DND-41 (cell line): Measurements from ENCODE around the gene MDH1.
"Not testable (repeated sequence)": the region's sequence is repeated elsewhere in the genome, so short reads cannot be mapped to it uniquely, and the experiment has no call there.

Experiments
- ATAC-seq: fragments of 200-7000 bp; cut with Tn5 transposase; 3 replicates; pipeline ENCODE4 v1.9.1; 2021; ENCODE audit warnings: low read depth; ENCODE audit not compliant: insufficient read depth
- DNase-seq: peaks from one replicate; pipeline ENCODE4 v3.0.0-alpha.2; 2020
- H2AFZ ChIP-seq: 2 replicates; pipeline ENCODE4 v1.6.0; 2012; ENCODE audit warnings: low read depth, low read length
- H3K27ac ChIP-seq: 2 replicates; pipeline ENCODE4 v1.5.1; 2012; ENCODE audit warnings: low read length, inconsistent platforms
- H3K27me3 ChIP-seq: fragments of 200-600 bp; sonication (generic); 2 replicates; pipeline ENCODE4 v1.6.0; 2012; ENCODE audit warnings: low read length, mild to moderate bottlenecking, inconsistent platforms; ENCODE audit not compliant: insufficient read depth, poor library complexity
- H3K36me3 ChIP-seq: 2 replicates; pipeline ENCODE4 v1.5.1; 2012; ENCODE audit warnings: low read length, inconsistent platforms; ENCODE audit not compliant: insufficient read depth
- H3K4me1 ChIP-seq: 2 replicates; pipeline ENCODE4 v1.5.1; 2012; ENCODE audit warnings: mild to moderate bottlenecking, low read length; ENCODE audit not compliant: insufficient read depth
- H3K4me2 ChIP-seq: 2 replicates; pipeline ENCODE4 v1.6.0; 2012; ENCODE audit warnings: mild to moderate bottlenecking, moderate library complexity, low read length, inconsistent platforms; ENCODE audit not compliant: insufficient read depth
- H3K4me3 ChIP-seq, 2 experiments: fragments of 200-600 bp in 1 of 2; shearing (Covaris generic) in 1 of 2; 2 replicates each; pipeline ENCODE4 v1.5.1; 2012 to 2016; ENCODE audit warnings: inconsistent platforms in 2 of 2, low read length in 2 of 2, mild to moderate bottlenecking in 2 of 2, low read depth in 1 of 2, moderate library complexity in 1 of 2
- H3K79me2 ChIP-seq: 2 replicates; pipeline ENCODE4 v1.6.0; 2012; ENCODE audit warnings: low read length, inconsistent platforms; ENCODE audit not compliant: insufficient read depth
- H3K9ac ChIP-seq: 2 replicates; pipeline ENCODE4 v1.6.0; 2012; ENCODE audit warnings: low read depth, mild to moderate bottlenecking, inconsistent platforms, low read length, moderate library complexity
- H3K9me3 ChIP-seq: 2 replicates; pipeline ENCODE4 v1.5.1; 2012; ENCODE audit warnings: low read length, moderate library complexity, mild to moderate bottlenecking, inconsistent platforms; ENCODE audit not compliant: insufficient read depth, severe bottlenecking
- H4K20me1 ChIP-seq: 2 replicates; pipeline ENCODE4 v1.6.0; 2012; ENCODE audit warnings: low read length; ENCODE audit not compliant: insufficient read depth
- EZH2 ChIP-seq: IDR thresholded peaks from 3 replicates; pipeline ENCODE4 v1.6.1; 2012; ENCODE audit warnings: borderline replicate concordance, low read depth, mild to moderate bottlenecking, moderate library complexity, low read length, inconsistent platforms; ENCODE audit not compliant: severe bottlenecking
- TF ChIP-seq, protein P1 (sequence below): IDR thresholded peaks from 2 replicates; pipeline ENCODE4 v1.5.1; 2012; ENCODE audit warnings: borderline replicate concordance, low read length, moderate library complexity, mild to moderate bottlenecking; ENCODE audit not compliant: poor library complexity, severe bottlenecking; ENCODE audit errors: extremely low read depth

MDH1 gene

DNA sequence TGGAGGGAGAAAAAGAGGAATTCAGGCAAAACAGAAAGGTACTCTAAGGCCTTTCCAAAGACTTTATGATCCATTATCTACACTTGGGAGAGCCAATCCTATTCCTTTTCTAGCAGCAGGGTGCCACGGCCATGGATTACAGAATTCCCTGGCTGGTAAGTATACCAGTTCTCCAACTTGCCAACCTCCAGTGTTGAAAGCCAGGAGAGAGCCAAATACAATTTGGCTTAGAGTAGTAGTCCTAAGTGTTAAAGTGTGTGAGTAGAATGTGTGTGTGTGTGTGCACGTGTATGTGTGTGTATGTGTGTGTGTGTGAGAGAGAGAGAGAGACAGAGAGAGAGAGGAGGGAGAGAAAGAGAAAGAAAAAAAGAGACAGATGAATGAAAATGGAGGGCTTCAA is 43.7 kb upstream of the MDH1 start:
- H3K4me3 ChIP-seq, result no peak overlapping the region
- H3K9me3 ChIP-seq, result no peaks in the 10 kb centered on the region
- TF ChIP-seq EZH2, result no peak
- TF ChIP-seq, protein P1, sequence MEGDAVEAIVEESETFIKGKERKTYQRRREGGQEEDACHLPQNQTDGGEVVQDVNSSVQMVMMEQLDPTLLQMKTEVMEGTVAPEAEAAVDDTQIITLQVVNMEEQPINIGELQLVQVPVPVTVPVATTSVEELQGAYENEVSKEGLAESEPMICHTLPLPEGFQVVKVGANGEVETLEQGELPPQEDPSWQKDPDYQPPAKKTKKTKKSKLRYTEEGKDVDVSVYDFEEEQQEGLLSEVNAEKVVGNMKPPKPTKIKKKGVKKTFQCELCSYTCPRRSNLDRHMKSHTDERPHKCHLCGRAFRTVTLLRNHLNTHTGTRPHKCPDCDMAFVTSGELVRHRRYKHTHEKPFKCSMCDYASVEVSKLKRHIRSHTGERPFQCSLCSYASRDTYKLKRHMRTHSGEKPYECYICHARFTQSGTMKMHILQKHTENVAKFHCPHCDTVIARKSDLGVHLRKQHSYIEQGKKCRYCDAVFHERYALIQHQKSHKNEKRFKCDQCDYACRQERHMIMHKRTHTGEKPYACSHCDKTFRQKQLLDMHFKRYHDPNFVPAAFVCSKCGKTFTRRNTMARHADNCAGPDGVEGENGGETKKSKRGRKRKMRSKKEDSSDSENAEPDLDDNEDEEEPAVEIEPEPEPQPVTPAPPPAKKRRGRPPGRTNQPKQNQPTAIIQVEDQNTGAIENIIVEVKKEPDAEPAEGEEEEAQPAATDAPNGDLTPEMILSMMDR, result no peak
- peaks cover 4% of the 10 kb centered on the region for H3K4me1 ChIP-seq
- H3K4me2 ChIP-seq, result no peak overlapping the region
- H3K27me3 ChIP-seq, result no peaks in the 10 kb centered on the region
- H3K36me3 ChIP-seq, result no peaks in the 10 kb centered on the region
- DNase-seq (no peak), ATAC-seq (no peak)
- H3K9ac ChIP-seq, result no peak overlapping the region
- H4K20me1 ChIP-seq, result no peaks in the 10 kb centered on the region
- no peak overlapping the region for H3K27ac ChIP-seq
- no peak overlapping the region for H2AFZ ChIP-seq
- H3K79me2 ChIP-seq, result 0 out of 2 replicates have a peak, but pooled peaks cover 2% of the 10 kb centered on the region

DNA sequence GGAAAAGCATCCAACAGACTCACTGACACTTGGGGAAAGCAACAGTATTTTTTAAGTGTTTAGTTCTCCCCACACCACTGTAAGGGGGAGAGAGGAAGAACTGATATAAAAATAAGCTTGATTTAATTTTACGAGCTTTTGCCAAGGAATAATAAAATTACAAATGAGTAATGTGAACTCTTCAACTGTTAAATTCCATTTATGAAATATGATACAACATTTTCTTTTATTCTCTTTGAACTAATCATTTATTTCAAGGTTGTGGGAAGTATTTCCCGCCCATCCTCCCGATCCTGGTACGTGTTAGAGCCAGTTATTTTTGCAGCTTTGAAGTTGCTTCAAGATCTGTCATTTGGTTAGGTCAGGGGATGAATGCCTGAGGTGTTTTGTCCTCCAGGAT is 35.7 kb upstream of the MDH1 start:
- H3K4me3 ChIP-seq, result no peak overlapping the region
- no peak overlapping the region for H3K27ac ChIP-seq
- H2AFZ ChIP-seq, result no peak overlapping the region
- H3K27me3 ChIP-seq, result no peaks in the 10 kb centered on the region
- peaks cover 7% of the 10 kb centered on the region; the same call in 1 of the 2 replicates for H3K79me2 ChIP-seq
- no peak for TF ChIP-seq EZH2
- TF ChIP-seq, protein P1, result no peak
- no peaks in the 10 kb centered on the region for H3K9me3 ChIP-seq
- no peaks in the 10 kb centered on the region for H3K36me3 ChIP-seq
- DNase-seq (no peak), ATAC-seq (no peak)
- no peak overlapping the region for H3K9ac ChIP-seq
- H3K4me2 ChIP-seq, result no peak overlapping the region
- H4K20me1 ChIP-seq, result no peaks in the 10 kb centered on the region
- peaks cover 11% of the 10 kb centered on the region for H3K4me1 ChIP-seq

DNA sequence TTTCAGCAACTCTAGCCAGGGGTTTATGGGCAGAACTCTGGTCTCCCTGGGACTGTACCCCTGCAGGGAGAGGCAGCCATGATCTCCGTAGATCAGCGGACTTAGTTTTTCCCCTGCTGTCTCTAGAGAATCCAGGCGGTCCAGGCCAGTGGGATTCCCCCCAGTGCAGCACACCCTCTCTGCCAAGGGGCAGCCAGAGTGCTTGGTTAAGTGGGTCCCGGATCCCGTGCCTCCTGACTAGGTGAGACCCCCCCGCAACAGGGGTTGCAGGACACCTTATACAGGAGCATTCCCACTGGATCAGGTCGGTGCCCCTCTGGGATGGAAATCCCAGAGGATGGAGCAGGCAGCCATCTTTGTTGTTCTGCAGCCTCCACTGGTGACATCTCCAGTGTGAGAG is 33.5 kb upstream of the MDH1 start:
- DNase-seq, result no peak
- no peak for TF ChIP-seq EZH2
- TF ChIP-seq, protein P1, result no peak
- Histone ChIP-seq H3K4me1 (peaks cover 5% of the 10 kb centered on the region), H3K36me3 (no peaks in the 10 kb centered on the region), H3K9me3 (peaks cover 2% of the 10 kb centered on the region), H3K27me3 (no peaks in the 10 kb centered on the region), H3K79me2 (peaks cover 7% of the 10 kb centered on the region; the same call in 1 of the 2 replicates), H4K20me1 (no peaks in the 10 kb centered on the region), H3K4me3 (no peak overlapping the region), H3K27ac (no peak overlapping the region), H3K4me2 (no peak overlapping the region), H3K9ac (no peak overlapping the region), H2AFZ (no peak overlapping the region)
- no peak for ATAC-seq

DNA sequence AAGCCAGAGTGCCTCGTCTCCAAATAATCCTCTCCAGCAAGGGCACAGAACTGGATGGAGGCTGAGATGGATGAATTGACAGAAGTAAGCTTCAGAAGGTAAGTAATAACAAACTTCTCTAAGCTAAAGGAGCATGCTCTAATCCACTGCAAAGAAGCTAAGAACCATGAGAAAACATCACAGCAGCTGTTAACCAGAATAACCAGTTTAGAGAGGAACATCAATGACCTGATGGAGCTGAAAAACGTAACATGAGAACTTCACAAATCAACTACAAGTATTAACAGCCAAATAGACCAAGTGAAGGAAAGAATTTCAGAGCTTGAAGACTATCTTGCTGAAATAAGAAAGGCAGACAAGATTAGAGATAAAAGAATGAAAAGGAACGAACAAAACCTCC is 32.8 kb upstream of the MDH1 start:
- Histone ChIP-seq H3K27ac (no peak overlapping the region), H3K4me3 (no peak overlapping the region), H2AFZ (no peak overlapping the region), H3K9me3 (peaks cover 2% of the 10 kb centered on the region), H4K20me1 (no peaks in the 10 kb centered on the region), H3K4me2 (no peak overlapping the region), H3K27me3 (no peaks in the 10 kb centered on the region), H3K36me3 (no peaks in the 10 kb centered on the region), H3K4me1 (peaks cover 3% of the 10 kb centered on the region; the same call in 1 of the 2 replicates), H3K9ac (no peak overlapping the region), H3K79me2 (peaks cover 7% of the 10 kb centered on the region; the same call in 1 of the 2 replicates)
- ATAC-seq (no peak), DNase-seq (no peak)
- TF ChIP-seq, protein P1, result no peak
- TF ChIP-seq EZH2, result no peak

DNA sequence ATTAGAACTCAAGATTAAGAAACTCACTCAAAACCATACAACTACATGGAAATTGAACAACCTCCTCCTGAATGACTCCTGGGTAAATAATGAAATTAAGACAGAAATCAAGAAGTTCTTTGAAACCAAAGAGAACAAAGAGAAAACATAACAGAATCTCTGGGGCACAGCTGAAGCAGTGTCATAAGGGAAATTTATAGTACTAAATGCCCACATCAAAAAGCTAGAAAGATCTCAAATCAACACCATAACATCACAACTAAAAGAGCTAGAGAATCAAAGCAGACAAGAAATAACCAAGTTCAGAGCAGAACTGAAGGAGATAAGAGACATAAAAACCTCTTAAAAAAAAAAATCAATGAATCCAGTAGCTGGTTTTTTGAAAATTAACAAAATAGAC is 30.9 kb upstream of the MDH1 start:
- peak; percentile 74 for ATAC-seq
- H3K9me3 ChIP-seq, H3K27me3 ChIP-seq, H4K20me1 ChIP-seq, DNase-seq, H3K4me3 ChIP-seq, H3K4me2 ChIP-seq, H3K36me3 ChIP-seq, H3K27ac ChIP-seq, H3K9ac ChIP-seq, H2AFZ ChIP-seq, H3K4me1 ChIP-seq, H3K79me2 ChIP-seq: not testable (repeated sequence)
